Fibroblast of the aortic adventitia (primary cell): ENCODE data around the gene TNS3. TPM values are rescaled to one million over a fixed set of nuclear protein-coding genes. Genes with fewer than 3 reads are reported as not detected.

ENCODE experiments used
- DNase-seq: peaks from one replicate; pipeline ENCODE4 v3.0.0-alpha.2; 2010; ENCODE audit warnings: low read depth
- H3K4me3 ChIP-seq: 2 replicates; pipeline ENCODE4 v1.5.1; 2011; ENCODE audit warnings: low read depth, mild to moderate bottlenecking, control low read depth, low read length, moderate library complexity
- CTCF ChIP-seq: IDR thresholded peaks from 2 replicates; pipeline ENCODE4 v1.5.1; 2011; ENCODE audit warnings: mild to moderate bottlenecking, low read length, control low read depth, inconsistent platforms; ENCODE audit not compliant: insufficient read depth
- total RNA-seq: library from RNA; depleted of rRNA; stranded (reverse); fragments of >200 nt; gene quantifications from 2 replicates; pipeline ENCODE4 v1.2.3, GENCODE V29; 2012; ENCODE audit warnings: low replicate concordance

Gene TNS3
- total RNA-seq, 1 donor: 28.3 TPM

DNA sequence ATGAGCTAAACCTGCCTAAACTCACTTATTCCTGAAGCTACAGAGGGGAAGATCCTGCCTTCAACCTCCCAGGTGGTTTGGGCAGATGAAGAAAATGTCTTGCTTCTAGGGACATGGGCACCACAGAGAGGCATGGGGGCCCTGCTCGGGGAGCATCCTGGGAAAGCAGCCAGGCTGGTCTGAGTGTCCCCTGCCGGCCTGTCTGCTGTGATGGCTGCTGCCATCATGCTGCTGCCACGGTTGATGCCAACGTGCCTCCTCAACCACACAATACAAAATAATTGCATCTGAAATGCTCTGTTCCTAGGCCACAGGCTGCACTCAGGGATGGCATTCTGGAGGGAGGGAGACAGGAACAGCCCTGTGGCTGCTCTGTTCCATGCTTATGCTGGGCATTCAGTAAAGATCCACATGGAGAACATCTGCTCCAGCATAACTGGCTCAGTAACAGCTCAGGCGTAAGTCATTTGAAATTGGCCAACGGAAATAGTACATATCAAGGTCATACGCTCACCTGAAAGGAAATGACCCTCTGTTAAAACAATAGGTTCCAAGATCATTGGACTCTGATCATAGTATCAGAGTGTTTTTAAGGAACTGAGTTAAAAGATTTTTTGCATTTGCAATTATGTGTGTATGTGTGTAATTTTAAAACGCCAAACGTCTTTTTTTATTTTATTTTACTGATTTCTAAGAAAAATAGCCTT lies 299.0 kb downstream of the TNS3 start:
- TF ChIP-seq CTCF: no peak
- DNase-seq: no peak
- H3K4me3 ChIP-seq: no peak overlapping the region

DNA sequence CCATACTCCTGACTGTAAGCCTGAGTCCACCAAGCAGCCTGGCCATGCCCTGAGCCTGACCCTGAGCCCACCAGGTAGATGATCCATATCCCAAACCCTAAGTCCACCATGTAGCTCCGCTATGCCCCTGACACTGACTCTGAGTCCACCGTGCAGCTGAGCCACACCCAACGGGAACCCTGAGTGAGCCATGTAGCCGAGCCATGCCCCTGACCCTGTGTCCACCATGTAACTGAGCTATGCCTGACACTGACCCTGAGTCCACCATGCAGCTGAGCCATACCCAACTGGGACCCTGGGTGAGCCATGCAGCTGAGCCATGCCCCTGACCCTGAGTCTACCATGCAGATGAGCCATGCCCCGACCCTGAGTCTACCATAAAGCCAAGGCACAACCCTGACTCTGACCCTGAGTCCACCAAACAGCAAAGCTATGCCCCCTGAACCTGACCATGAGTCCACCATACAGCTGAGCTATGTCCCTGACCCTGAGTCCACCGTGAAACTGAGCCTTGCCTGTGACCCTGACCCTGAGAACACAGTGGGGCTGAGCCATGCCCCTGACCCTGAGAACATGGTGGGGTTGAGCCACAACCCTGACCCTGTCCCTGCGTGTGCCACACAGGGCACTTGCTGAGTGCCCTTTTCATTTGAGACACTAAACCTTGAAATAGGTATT lies 299.8 kb downstream of the TNS3 start:
- no peak overlapping the region for H3K4me3 ChIP-seq
- no peak for TF ChIP-seq CTCF
- DNase-seq: no peak

DNA sequence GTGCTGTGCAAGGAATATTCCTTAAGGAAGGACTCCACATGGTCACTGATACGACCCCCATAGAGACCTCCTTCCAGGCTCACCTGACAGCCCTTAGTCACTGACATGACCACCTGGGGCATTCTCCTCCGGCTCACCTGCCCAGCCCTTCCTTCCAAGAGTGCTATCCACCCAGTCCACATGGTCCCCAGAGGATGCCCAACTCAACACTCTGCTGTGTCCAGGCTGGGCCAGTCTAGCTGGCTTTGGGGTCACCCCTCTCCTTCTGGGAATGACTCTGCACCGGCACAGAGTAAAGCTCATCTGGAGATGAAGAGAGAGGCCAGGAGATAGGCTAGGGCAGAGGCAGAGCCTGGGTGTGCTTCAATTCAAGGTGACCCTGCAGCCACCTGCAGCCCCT lies 300.8 kb downstream of the TNS3 start:
- H3K4me3 ChIP-seq: no peak overlapping the region
- DNase-seq: no peak
- TF ChIP-seq CTCF: no peak

DNA sequence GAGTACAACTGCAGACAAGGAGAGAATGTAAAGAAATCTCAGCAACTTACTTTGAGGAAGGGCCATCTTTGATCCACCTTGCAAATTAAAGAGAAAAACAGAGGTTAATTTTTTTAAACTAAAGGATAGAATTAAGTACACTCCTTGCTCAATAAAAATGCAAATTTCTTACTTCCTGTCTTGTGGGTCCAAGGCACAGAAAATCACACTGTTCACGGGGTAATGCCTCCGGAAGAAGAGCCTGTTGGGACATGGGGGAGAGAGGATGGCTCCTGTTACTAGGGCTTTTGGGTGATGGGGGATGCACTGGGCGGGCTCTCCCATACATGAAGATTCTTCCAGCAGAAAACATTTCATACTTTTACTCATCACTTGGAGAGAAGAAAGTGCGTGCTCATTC lies 301.8 kb downstream of the TNS3 start:
- no peak overlapping the region for H3K4me3 ChIP-seq
- no peak for DNase-seq
- no peak for TF ChIP-seq CTCF

- DNase-seq: no peak
- no peak overlapping the region for H3K4me3 ChIP-seq
- TF ChIP-seq CTCF: no peak
These were observed 303.9 kb downstream of the TNS3 start for GRCh38 chr7:47278043-47278442.

- H3K4me3 ChIP-seq: no peak overlapping the region
- TF ChIP-seq CTCF: no peak
- no peak for DNase-seq
These were observed 304.6 kb downstream of the TNS3 start for GRCh38 chr7:47277321-47277781.
